ENCODE measurements around the gene RPL5.
A peak's percentile ranks its signal among the peaks of the same experiment; 100 is the strongest.

RPL5 gene

GRCh38 chr1:92790867-92791266, 41.0 kb upstream of the RPL5 start:
- in situ Hi-C loops (cut with HindIII; ENCODE audit: low sequenced_read_pairs): no loop called here
- no peak for DNase-seq (ENCODE audit: low read depth)
- no peak for TF ChIP-seq CTCF (IDR thresholded peaks at IDR 0.05; ENCODE audit: low read depth, low read length, missing control alignments)
- no peak overlapping the region for H3K4me3 ChIP-seq (ENCODE audit: low read depth, low read length)

- TF ChIP-seq CTCF (IDR thresholded peaks at IDR 0.05; ENCODE audit: low read depth, low read length, missing control alignments): no peak
- DNase-seq (ENCODE audit: low read depth): no peak
- no peak overlapping the region for H3K4me3 ChIP-seq (ENCODE audit: low read depth, low read length)
- in situ Hi-C loops (cut with HindIII; ENCODE audit: low sequenced_read_pairs): no loop called here
Measured at GRCh38 chr1:92791487-92792066, 40.3 kb upstream of the RPL5 start.

DNA sequence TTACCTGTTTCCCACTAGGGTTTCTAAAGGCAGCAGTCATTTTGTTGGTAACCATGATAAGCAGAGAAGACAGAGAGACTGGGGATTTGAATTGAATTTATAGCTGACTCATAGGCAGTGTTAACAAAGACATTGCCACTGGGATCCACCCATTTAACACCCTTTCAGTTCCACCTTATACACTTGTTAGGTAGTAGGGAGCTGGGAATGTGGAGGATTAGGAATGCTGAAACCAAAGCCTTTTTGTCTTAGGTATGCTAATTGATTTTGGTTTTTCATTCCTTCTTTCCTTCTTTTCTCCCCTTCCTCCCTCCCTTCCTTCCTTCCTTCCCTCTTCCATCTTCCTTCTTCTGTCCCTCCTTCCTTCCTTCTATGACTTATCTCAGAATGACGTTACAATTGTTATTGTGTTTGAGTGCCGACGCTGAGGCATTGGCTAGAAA, 39.5 kb upstream of the RPL5 start:
- in situ Hi-C loops (cut with HindIII; ENCODE audit: low sequenced_read_pairs): no loop called here
- DNase-seq (ENCODE audit: low read depth): no peak
- H3K4me3 ChIP-seq (ENCODE audit: low read depth, low read length): no peak overlapping the region
- no peak for TF ChIP-seq CTCF (IDR thresholded peaks at IDR 0.05; ENCODE audit: low read depth, low read length, missing control alignments)

DNA sequence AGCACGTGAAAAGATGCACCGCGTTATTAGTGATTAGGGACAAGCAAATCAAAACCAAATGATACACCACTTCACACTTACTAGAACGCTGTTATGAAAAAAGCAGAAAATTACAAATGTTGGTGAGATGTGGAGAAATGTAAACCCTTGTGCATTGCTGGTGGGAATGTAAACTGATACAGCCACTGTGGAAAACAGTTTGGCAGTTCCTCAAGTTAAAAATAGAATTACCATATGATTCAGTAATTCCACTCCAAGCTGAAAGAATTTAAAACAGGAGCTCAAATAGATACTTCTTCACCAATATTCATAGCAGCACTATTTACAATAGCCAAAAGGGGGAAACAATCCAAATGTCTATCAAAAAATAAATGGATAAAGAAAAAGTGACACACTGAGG, 36.7 kb upstream of the RPL5 start:
- DNase-seq (ENCODE audit: low read depth): peak; percentile 39
- in situ Hi-C loops (cut with HindIII; ENCODE audit: low sequenced_read_pairs): no loop called here
- H3K4me3 ChIP-seq (ENCODE audit: low read depth, low read length): no peak overlapping the region
- TF ChIP-seq CTCF (IDR thresholded peaks at IDR 0.05; ENCODE audit: low read depth, low read length, missing control alignments): no peak

- DNase-seq (ENCODE audit: low read depth): no peak
- H3K4me3 ChIP-seq (ENCODE audit: low read depth, low read length): no peak overlapping the region
- in situ Hi-C loops (cut with HindIII; ENCODE audit: low sequenced_read_pairs): no loop called here
- TF ChIP-seq CTCF (IDR thresholded peaks at IDR 0.05; ENCODE audit: low read depth, low read length, missing control alignments): no peak
Measured at GRCh38 chr1:92797297-92797696, 34.5 kb upstream of the RPL5 start.

DNA sequence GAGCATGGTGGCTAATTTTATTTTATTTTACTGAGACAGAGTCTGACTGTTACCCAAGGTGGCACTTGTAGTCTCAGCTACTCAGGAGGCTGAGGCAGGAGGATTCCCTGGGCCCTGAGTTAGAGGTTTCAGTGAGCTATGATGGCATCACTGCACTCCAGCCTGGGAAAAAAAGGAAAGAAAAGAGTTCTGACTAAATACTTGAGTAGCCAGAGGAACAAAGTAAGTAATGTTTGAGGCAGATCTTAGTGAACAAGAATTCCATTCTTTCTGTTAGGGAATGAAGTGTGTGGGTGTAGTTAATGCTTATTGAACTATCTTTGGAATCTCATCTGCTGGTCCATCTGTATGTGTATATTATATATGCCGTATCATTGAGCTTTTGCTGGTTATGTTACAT, 33.9 kb upstream of the RPL5 start:
- H3K4me3 ChIP-seq (ENCODE audit: low read depth, low read length): no peak overlapping the region
- in situ Hi-C loops (cut with HindIII; ENCODE audit: low sequenced_read_pairs): no loop called here
- TF ChIP-seq CTCF (IDR thresholded peaks at IDR 0.05; ENCODE audit: low read depth, low read length, missing control alignments): no peak
- no peak for DNase-seq (ENCODE audit: low read depth)

All from astrocyte of the cerebellum (primary cell).